ENCODE measurements around the gene HOXB3.

- no peak for TF ChIP-seq TAF1 (IDR thresholded peaks at IDR 0.05; ENCODE audit: borderline replicate concordance, low read depth, low read length)
- no peak for TF ChIP-seq POLR2A (IDR thresholded peaks at IDR 0.05; ENCODE audit: low read depth, low read length)
- TF ChIP-seq POLR2AphosphoS5 (IDR thresholded peaks at IDR 0.05; ENCODE audit: low read depth, low read length): no peak
Observed at GRCh38 chr17:48547808-48548522, 42.1 kb downstream of the HOXB3 start.
